CD8-positive, alpha-beta memory T cell (primary cell): ENCODE measurements around the gene ATF6. TPM values are rescaled to one million over a fixed set of nuclear protein-coding genes. Genes with fewer than 3 reads are reported as not detected.

Experiments used
- polyA plus RNA-seq: library from polyadenylated mRNA; unstranded; fragments of 300-500 nt; fragmentation: Illumina TruSeq; gene quantifications from one replicate; pipeline ENCODE4 v1.2.3, GENCODE V29; 2021
- total RNA-seq, 2 experiments: library from RNA; stranded (reverse); gene quantifications; one replicate each; pipeline ENCODE4 v1.2.3, GENCODE V29; 2021

Gene ATF6
- total and polyA plus RNA-seq, 3 experiments from 2014 or later, result 14.7 to 22.8 (median 22.4) TPM

Other genes with a start within 250 kb of the ATF6 start
- gene HSPA6, start 241.8 kb upstream of the ATF6 start, total RNA-seq, result 1 to 10 TPM in 1 of 2 experiments, under 1 TPM in 1; 0.90 to 1.3 TPM
- 1.4 TPM for gene HSPA6, start 241.8 kb upstream of the ATF6 start, polyA plus RNA-seq
- gene FCGR3A, start 216.5 kb upstream of the ATF6 start, total RNA-seq, result 1 to 10 TPM in 1 of 2 experiments, under 1 TPM in 1; 0.58 to 1.1 TPM
- gene FCGR3A, start 216.5 kb upstream of the ATF6 start, polyA plus RNA-seq, result 44.6 TPM
- gene FCGR3B, start 135.1 kb upstream of the ATF6 start, total RNA-seq, result not detected
- gene FCGR3B, start 135.1 kb upstream of the ATF6 start, polyA plus RNA-seq, result 0.46 TPM
- gene FCGR2B, start 103.2 kb upstream of the ATF6 start, total RNA-seq, result under 1 TPM; 0.07 to 0.33 TPM
- 0.38 TPM for gene FCGR2B, start 103.2 kb upstream of the ATF6 start, polyA plus RNA-seq
- gene FCRLA, start 59.1 kb upstream of the ATF6 start, total RNA-seq, result not detected
- gene FCRLA, start 59.1 kb upstream of the ATF6 start, polyA plus RNA-seq, result not detected
- gene FCRLB, start 44.8 kb upstream of the ATF6 start, total RNA-seq, result under 1 TPM; 0.24 to 0.33 TPM
- 2.2 TPM for gene FCRLB, start 44.8 kb upstream of the ATF6 start, polyA plus RNA-seq
- 10 to 100 TPM; 39.7 to 40.4 TPM for gene DUSP12, start 16.5 kb upstream of the ATF6 start, total RNA-seq
- gene DUSP12, start 16.5 kb upstream of the ATF6 start, polyA plus RNA-seq, result 59.5 TPM